Measurements from ENCODE around the gene CWF19L1.

- TF ChIP-seq ZNF274 (IDR thresholded peaks at IDR 0.05; ENCODE audit: low read depth, low read length) (no peak), YY1 (IDR thresholded peaks at IDR 0.05; ENCODE audit: insufficient read depth, insufficient read length) (no peak)
Observed at GRCh38 chr10:100223879-100224278, 43.6 kb downstream of the CWF19L1 start.
